GM10847 (cell line): ENCODE results near the gene TSPAN15.

Source experiments
- POLR2A ChIP-seq: IDR thresholded peaks from 2 replicates; pipeline ENCODE4 v1.6.1; 2011; ENCODE audit not compliant: insufficient read length; ENCODE audit errors: extremely low read depth

The TSPAN15 gene

DNA sequence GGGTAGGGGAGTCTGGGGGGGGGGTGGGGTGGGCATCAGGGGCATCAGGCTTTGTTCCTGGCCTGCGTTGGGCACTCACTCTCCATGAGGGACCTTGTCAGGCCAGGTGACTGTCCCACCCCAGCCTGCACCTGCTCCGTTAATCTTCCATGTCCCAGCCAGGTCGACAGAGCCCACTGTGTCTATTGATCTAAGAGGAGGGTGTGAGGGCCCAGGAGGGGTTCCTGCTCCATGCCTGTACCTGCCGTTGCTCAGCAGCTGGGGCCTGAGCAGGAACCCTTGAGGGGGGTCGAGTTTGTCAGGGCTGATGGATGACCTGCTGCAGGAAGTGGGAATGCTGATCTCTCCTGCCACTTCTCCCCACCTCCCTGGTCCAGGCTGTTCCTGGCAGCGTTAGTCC lies 103.3 kb downstream of the TSPAN15 start:
- no peak for TF ChIP-seq POLR2A
